RWPE1 (cell line): Measurements from ENCODE around the gene VEZT.

ENCODE experiments used
- CTCF ChIA-PET: fragments of 350-600 bp; sonication (Branson Sonifier 250); formaldehyde crosslinking; extraction: SDS; loops from one replicate; lab custom pipeline; 2021; lab: Yijun Ruan, JAX
- POLR2A ChIA-PET: fragments of 400-600 bp; formaldehyde crosslinking; extraction: SDS; loops from one replicate; lab custom pipeline; 2020; ENCODE audit warnings: antibody characterized with exemption; ENCODE audit not compliant: low non-redundant PET; lab: Yijun Ruan, JAX
- DNase-seq: peaks from one replicate; pipeline ENCODE4 v3.0.0; 2012; ENCODE audit warnings: low spot score
- H3K27ac ChIP-seq: fragments of 450-650 bp; 2 replicates; pipeline ENCODE4 v1.5.1; 2017
- TF ChIP-seq, protein P1 (sequence below): fragments of 450-650 bp; conservative IDR thresholded peaks from 2 replicates; pipeline ENCODE4 v1.5.1; 2017; ENCODE audit warnings: low read depth, mild to moderate bottlenecking

VEZT gene

GRCh38 chr12:95325501-95325900 lies 107.9 kb downstream of the VEZT start:
- no peak overlapping the region for H3K27ac ChIP-seq
- POLR2A ChIA-PET = interaction anchor here (0.6 kb wide), 1 partner anchor 1032 kb away, joined by 8 read pairs; no protein-coding TSS in a partner anchor
- TF ChIP-seq, protein P1, sequence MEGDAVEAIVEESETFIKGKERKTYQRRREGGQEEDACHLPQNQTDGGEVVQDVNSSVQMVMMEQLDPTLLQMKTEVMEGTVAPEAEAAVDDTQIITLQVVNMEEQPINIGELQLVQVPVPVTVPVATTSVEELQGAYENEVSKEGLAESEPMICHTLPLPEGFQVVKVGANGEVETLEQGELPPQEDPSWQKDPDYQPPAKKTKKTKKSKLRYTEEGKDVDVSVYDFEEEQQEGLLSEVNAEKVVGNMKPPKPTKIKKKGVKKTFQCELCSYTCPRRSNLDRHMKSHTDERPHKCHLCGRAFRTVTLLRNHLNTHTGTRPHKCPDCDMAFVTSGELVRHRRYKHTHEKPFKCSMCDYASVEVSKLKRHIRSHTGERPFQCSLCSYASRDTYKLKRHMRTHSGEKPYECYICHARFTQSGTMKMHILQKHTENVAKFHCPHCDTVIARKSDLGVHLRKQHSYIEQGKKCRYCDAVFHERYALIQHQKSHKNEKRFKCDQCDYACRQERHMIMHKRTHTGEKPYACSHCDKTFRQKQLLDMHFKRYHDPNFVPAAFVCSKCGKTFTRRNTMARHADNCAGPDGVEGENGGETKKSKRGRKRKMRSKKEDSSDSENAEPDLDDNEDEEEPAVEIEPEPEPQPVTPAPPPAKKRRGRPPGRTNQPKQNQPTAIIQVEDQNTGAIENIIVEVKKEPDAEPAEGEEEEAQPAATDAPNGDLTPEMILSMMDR = no peak
- no peak for DNase-seq
- CTCF ChIA-PET = interaction anchor here (0.6 to 0.9 kb wide), 3 partner anchors 11 to 208 kb away, joined by 3 to 4 read pairs (median 3); no protein-coding TSS in a partner anchor

- POLR2A ChIA-PET = no interaction called here
- DNase-seq = no peak
- CTCF ChIA-PET = interaction anchor here (0.7 to 0.9 kb wide), 2 partner anchors 10 to 105 kb away, joined by 4 to 6 read pairs; no protein-coding TSS in a partner anchor
These were observed 108.8 kb downstream of the VEZT start for GRCh38 chr12:95326445-95326844.

GRCh38 chr12:95326855-95327254 lies 109.2 kb downstream of the VEZT start:
- no peak overlapping the region for H3K27ac ChIP-seq
- no peak for DNase-seq
- POLR2A ChIA-PET = no interaction called here
- CTCF ChIA-PET = interaction anchor here (0.7 kb wide), 1 partner anchor 105 kb away, joined by 6 read pairs; no protein-coding TSS in a partner anchor
- TF ChIP-seq, protein P1 = no peak

More at GRCh38 chr12:95326445-95326844, 108.8 kb downstream of the VEZT start:
- TF ChIP-seq, protein P1 = no peak
- H3K27ac ChIP-seq = no peak overlapping the region

DNA sequence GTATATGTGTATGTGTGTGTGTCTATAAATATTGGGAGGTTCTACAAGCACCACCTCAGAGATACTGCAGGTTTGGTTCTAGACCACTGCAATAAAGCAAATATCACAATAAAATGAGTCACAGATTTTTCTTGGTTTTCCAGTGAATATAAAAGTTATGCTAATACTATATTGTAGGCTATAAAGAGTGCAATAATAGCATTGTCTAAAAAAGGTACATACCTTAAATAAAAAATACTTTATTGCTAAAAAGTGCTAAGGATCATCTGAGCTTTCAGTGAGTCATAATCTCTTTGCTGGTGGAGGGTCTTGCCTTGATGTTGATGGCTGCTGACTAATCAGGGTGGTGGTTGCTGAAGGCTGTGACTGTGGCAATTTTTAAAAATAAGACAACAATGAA lies 111.1 kb downstream of the VEZT start:
- TF ChIP-seq, protein P1 = no peak
- POLR2A ChIA-PET = interaction anchor here (0.9 kb wide), 1 partner anchor 9 kb away, joined by 4 read pairs; no protein-coding TSS in a partner anchor
- CTCF ChIA-PET = interaction anchor here (0.6 kb wide), 1 partner anchor 18 kb away, joined by 3 read pairs; no protein-coding TSS in a partner anchor
- no peak overlapping the region for H3K27ac ChIP-seq
- no peak for DNase-seq

- DNase-seq = no peak
- H3K27ac ChIP-seq = no peak overlapping the region
- ChIA-PET CTCF (interaction anchor here (0.8 to 1.0 kb wide), 3 partner anchors 93 to 198 kb away, joined by 3 to 5 read pairs (median 3); no protein-coding TSS in a partner anchor), POLR2A (no interaction called here)
- TF ChIP-seq, protein P1 = no peak
These were observed 118.3 kb downstream of the VEZT start for GRCh38 chr12:95335948-95336347.

GRCh38 chr12:95336387-95337067 lies 118.9 kb downstream of the VEZT start:
- TF ChIP-seq, protein P1 = peak; percentile 88
- CTCF ChIA-PET = interaction anchor here (0.6 to 1.0 kb wide), 10 partner anchors 11 to 1211 kb away, joined by 3 to 5 read pairs (median 3); no protein-coding TSS in a partner anchor
- POLR2A ChIA-PET = no interaction called here
- DNase-seq = peak; percentile 55
- no peak overlapping the region for H3K27ac ChIP-seq
